GM12801 (cell line): Measurements from ENCODE around the gene UBE2D1.

Experiments
- CTCF ChIP-seq: IDR thresholded peaks from one replicate; pipeline ENCODE4 v1.5.1; 2011; ENCODE audit warnings: control low read depth; ENCODE audit not compliant: insufficient read length; ENCODE audit errors: extremely low read depth

UBE2D1 gene

GRCh38 chr10:58336242-58336641 lies 1.4 kb downstream of the UBE2D1 start:
- no peak for TF ChIP-seq CTCF

- no peak for TF ChIP-seq CTCF
These were observed 6.6 kb downstream of the UBE2D1 start for GRCh38 chr10:58341422-58341821.

- TF ChIP-seq CTCF = no peak
These were observed 7.1 kb downstream of the UBE2D1 start for GRCh38 chr10:58341947-58342346.

- TF ChIP-seq CTCF = no peak
These were observed 13.2 kb downstream of the UBE2D1 start for GRCh38 chr10:58347967-58348366.

- TF ChIP-seq CTCF = no peak
These were observed 13.8 kb downstream of the UBE2D1 start for GRCh38 chr10:58348571-58349033.

GRCh38 chr10:58350023-58350422 lies 15.2 kb downstream of the UBE2D1 start:
- no peak for TF ChIP-seq CTCF

GRCh38 chr10:58350619-58351323 lies 16.0 kb downstream of the UBE2D1 start:
- TF ChIP-seq CTCF = no peak
